Measurements from ENCODE around the gene LRPAP1. TPM values are rescaled to one million over a fixed set of nuclear protein-coding genes. Genes with fewer than 3 reads are reported as not detected.

The LRPAP1 gene, protein sequence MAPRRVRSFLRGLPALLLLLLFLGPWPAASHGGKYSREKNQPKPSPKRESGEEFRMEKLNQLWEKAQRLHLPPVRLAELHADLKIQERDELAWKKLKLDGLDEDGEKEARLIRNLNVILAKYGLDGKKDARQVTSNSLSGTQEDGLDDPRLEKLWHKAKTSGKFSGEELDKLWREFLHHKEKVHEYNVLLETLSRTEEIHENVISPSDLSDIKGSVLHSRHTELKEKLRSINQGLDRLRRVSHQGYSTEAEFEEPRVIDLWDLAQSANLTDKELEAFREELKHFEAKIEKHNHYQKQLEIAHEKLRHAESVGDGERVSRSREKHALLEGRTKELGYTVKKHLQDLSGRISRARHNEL
- 98.2 and 100 TPM in 2 replicates for total RNA-seq

DNA sequence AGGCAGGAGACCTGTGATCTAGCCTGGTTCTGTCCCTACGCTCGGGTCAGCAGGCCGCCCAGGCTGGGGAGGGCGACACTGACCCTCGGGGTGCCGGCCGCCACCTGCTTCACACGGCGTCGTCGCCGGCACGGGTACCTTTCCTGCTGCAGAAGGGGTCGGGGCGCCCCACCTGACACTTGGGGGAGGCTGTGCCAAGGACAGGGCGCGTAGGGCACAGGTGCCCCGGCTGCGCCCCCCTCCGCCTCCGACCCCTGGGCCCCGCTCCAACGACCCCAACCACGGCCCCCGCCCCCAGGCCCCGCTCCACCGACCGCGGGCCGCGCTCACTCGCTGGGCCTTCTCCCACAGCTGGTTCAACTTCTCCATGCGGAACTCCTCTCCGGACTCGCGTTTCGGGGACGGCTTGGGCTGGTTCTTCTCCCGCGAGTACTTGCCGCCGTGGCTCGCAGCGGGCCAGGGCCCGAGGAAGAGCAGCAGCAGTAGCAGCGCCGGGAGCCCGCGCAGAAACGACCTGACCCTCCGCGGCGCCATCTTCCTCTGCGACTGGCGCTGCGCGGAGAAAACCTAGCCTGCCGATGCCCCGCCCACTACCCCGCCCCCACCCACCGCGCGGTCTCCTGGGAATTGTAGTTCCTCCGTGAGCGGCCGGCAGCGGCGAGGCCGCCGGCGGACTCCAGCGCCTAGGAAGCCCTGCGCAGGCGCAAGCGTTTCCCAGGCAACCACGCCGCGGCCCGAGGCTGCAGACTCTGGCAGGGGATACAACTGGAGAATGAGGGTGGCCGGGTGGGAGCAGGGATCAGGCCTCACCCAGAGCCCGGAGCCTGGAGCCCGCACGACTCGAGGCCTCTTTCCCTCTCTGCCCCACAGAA, at the start of gene LRPAP1:
Gene LRPAP1, minus strand, starts transcription at position 544 of the 872 bp plus-strand sequence. Its CDS starts 10 bp downstream, at position 534.

DNA sequence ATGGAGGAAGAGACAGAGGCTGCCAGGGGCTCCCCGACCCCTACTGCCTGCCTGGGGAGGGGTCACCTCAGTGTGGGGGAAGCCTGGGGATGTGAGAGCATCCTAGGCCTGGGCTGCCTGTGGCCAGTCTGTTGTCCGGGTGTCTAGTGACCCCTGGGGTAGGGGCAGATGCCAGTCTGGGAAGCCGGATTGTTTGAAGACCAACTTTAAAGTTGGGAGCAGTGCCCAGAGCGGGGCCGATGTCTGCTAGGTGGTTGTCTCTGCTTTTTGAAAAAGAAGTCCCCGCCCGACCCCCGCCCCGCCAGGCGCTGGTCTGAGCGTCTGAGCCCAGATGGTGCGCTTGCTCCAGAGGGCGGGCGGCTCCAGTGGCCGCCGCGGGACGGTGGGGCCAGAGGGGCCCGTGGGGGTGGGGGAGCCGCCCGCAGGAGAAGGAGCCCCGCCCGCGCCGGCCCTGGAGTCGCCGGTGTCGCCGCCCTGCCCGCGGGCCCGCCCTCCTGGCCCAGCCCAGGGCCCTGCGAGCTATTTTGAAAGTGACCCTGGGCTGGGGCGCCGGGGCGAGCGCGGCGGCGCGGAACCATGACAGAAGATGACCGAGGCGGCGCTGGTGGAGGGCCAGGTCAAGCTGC, 69.3 kb downstream of the LRPAP1 start, which contains the start of gene DOK7:
Gene DOK7, plus strand, starts transcription at position 517 of the 626 bp plus-strand sequence. Its CDS starts 70 bp downstream, at position 587.

Other genes with a start within 250 kb of the LRPAP1 start
- 19.5 and 25.7 TPM in 2 replicates for gene RGS12, start 239.4 kb downstream of the LRPAP1 start, total RNA-seq
- 0.32 TPM in 1 of 2 replicates, not detected in the other for gene HGFAC, start 90.5 kb downstream of the LRPAP1 start, total RNA-seq
- 0.13 and 0.22 TPM in 2 replicates for gene DOK7, start 69.1 kb downstream of the LRPAP1 start, total RNA-seq
- 0.65 and 1.0 TPM in 2 replicates for gene ADRA2C, start 234.0 kb upstream of the LRPAP1 start, total RNA-seq